IMR-90 (cell line): ENCODE data around the gene PPT2. TPM values are rescaled to one million over a fixed set of nuclear protein-coding genes. Genes with fewer than 3 reads are reported as not detected.

Source experiments
- ATAC-seq: fragments of 200-7000 bp; cut with Tn5 transposase; 2 replicates; pipeline ENCODE4 v1.9.1; 2020; ENCODE audit warnings: low read depth, mild to moderate bottlenecking, moderate library complexity
- BruUV-seq: library from RNA; stranded (reverse); fragments of 400-500 nt; replicated peaks from 2 replicates; lab custom pipeline; 2021; lab: Mats Ljungman, UMichigan
- CTCF ChIA-PET: fragments of 300-600 bp; formaldehyde crosslinking; extraction: SDS; loops from one replicate; lab custom pipeline; 2021; ENCODE audit warnings: antibody characterized with exemption; lab: Yijun Ruan, JAX
- POLR2A ChIA-PET: fragments of 300-600 bp; sonication (Branson Sonifier 250); formaldehyde crosslinking; loops from one replicate; lab custom pipeline; 2022; ENCODE audit warnings: antibody characterized with exemption; ENCODE audit not compliant: unreplicated experiment; lab: Charles Lee
- DNase-seq: peaks from one replicate; pipeline ENCODE4 v3.0.0; 2013
- H2AFZ ChIP-seq: replicated peaks from 2 replicates; pipeline ENCODE3; 2013; ENCODE audit warnings: low read length, mild to moderate bottlenecking; ENCODE audit not compliant: poor library complexity
- H2AK5ac ChIP-seq: 2 replicates; pipeline ENCODE4 v1.6.1; 2013; ENCODE audit warnings: low read depth, low read length, inconsistent platforms
- H2AK9ac ChIP-seq: replicated peaks from 2 replicates; pipeline ENCODE3; 2013; ENCODE audit warnings: mild to moderate bottlenecking, low read depth, low read length, moderate library complexity; ENCODE audit not compliant: poor library complexity
- H2BK120ac ChIP-seq: 2 replicates; pipeline ENCODE4 v1.6.1; 2013; ENCODE audit warnings: low read depth, low read length, inconsistent platforms
- H2BK15ac ChIP-seq: 3 replicates; pipeline ENCODE4 v1.6.1; 2013; ENCODE audit warnings: low read depth, low read length, inconsistent platforms
- H2BK20ac ChIP-seq: 2 replicates; pipeline ENCODE4 v1.6.1; 2013; ENCODE audit warnings: low read depth, mild to moderate bottlenecking, inconsistent platforms, low read length, moderate library complexity
- H2BK5ac ChIP-seq: 2 replicates; pipeline ENCODE4 v1.6.1; 2013; ENCODE audit warnings: mild to moderate bottlenecking, low read depth, low read length, inconsistent platforms; ENCODE audit not compliant: poor library complexity, severe bottlenecking
- H3K14ac ChIP-seq: replicated peaks from 2 replicates; pipeline ENCODE4 v1.6.1; 2013; ENCODE audit warnings: low read depth, low read length, inconsistent platforms
- H3K18ac ChIP-seq: 2 replicates; pipeline ENCODE4 v1.6.1; 2013; ENCODE audit warnings: low read depth, low read length, control low read depth
- H3K23ac ChIP-seq: 2 replicates; pipeline ENCODE4 v1.6.1; 2013; ENCODE audit warnings: low read depth, low read length, inconsistent platforms
- H3K27ac ChIP-seq: 2 replicates; pipeline ENCODE4 v1.5.1; 2013; ENCODE audit warnings: mild to moderate bottlenecking, control low read depth, low read length; ENCODE audit not compliant: insufficient read depth
- H3K27me3 ChIP-seq: 2 replicates; pipeline ENCODE4 v1.6.1; 2013; ENCODE audit warnings: low read length; ENCODE audit not compliant: control insufficient read depth, insufficient read depth
- H3K36me3 ChIP-seq: 2 replicates; pipeline ENCODE4 v1.6.1; 2013; ENCODE audit warnings: low read length, mixed read lengths; ENCODE audit not compliant: control insufficient read depth, insufficient read depth
- H3K4ac ChIP-seq: 2 replicates; pipeline ENCODE4 v1.6.1; 2013; ENCODE audit warnings: low read depth, low read length, inconsistent platforms
- H3K4me1 ChIP-seq: 2 replicates; pipeline ENCODE4 v1.6.1; 2013; ENCODE audit warnings: low read length, mixed read lengths; ENCODE audit not compliant: control insufficient read depth, insufficient read depth
- H3K4me2 ChIP-seq: 2 replicates; pipeline ENCODE4 v1.6.1; 2013; ENCODE audit warnings: low read depth, mild to moderate bottlenecking, control low read depth, low read length, moderate library complexity
- H3K4me3 ChIP-seq: 2 replicates; pipeline ENCODE4 v1.5.1; 2013; ENCODE audit warnings: low read depth, mild to moderate bottlenecking, control low read depth, low read length, moderate library complexity; ENCODE audit not compliant: insufficient read depth
- H3K56ac ChIP-seq: 2 replicates; pipeline ENCODE4 v1.6.1; 2013; ENCODE audit warnings: low read length, inconsistent platforms; ENCODE audit not compliant: insufficient read depth; ENCODE audit errors: extremely low read depth
- H3K79me1 ChIP-seq, 2 experiments: 2 replicates each; pipeline ENCODE4 v1.6.1; 2013; ENCODE audit warnings: low read length in 2 of 2, inconsistent platforms in 1 of 2, low read depth in 1 of 2
- H3K9ac ChIP-seq: 2 replicates; pipeline ENCODE4 v1.6.1; 2013; ENCODE audit warnings: low read depth, low read length, control low read depth
- H3K9me1 ChIP-seq: 2 replicates; pipeline ENCODE4 v1.6.1; 2013; ENCODE audit warnings: low read length, inconsistent platforms; ENCODE audit not compliant: insufficient read depth
- H3K9me3 ChIP-seq: 2 replicates; pipeline ENCODE4 v1.6.1; 2013; ENCODE audit warnings: low read length; ENCODE audit not compliant: control insufficient read depth, insufficient read depth
- H4K20me1 ChIP-seq: 2 replicates; pipeline ENCODE4 v1.6.1; 2013; ENCODE audit warnings: low read length, inconsistent platforms; ENCODE audit not compliant: insufficient read depth
- H4K5ac ChIP-seq: 2 replicates; pipeline ENCODE4 v1.6.1; 2013; ENCODE audit warnings: mild to moderate bottlenecking, low read depth, low read length, control low read depth
- H4K8ac ChIP-seq, 2 experiments: 2 replicates each; pipeline ENCODE4 v1.6.1; 2013; ENCODE audit warnings: low read depth in 2 of 2, low read length in 2 of 2, control low read depth in 1 of 2, inconsistent platforms in 1 of 2
- H4K91ac ChIP-seq: 2 replicates; pipeline ENCODE4 v1.6.1; 2013; ENCODE audit warnings: low read depth, low read length, inconsistent platforms; ENCODE audit not compliant: insufficient read depth
- CHD1 ChIP-seq: IDR thresholded peaks from 2 replicates; pipeline ENCODE4 v1.6.1; 2012; ENCODE audit warnings: low read depth, low read length, improper control_type of control experiment
- CTCF ChIP-seq: conservative IDR thresholded peaks from 2 replicates; pipeline ENCODE4 v1.5.1; 2012; ENCODE audit warnings: mild to moderate bottlenecking, low read depth, low read length, improper control_type of control experiment
- ELK1 ChIP-seq: fragments of 150-350 bp; IDR thresholded peaks from 2 replicates; pipeline ENCODE4 v1.6.1; 2016; ENCODE audit warnings: low read depth, mild to moderate bottlenecking, low read length, moderate library complexity, borderline replicate concordance
- MAFK ChIP-seq: IDR thresholded peaks from 2 replicates; pipeline ENCODE4 v1.6.1; 2012; ENCODE audit warnings: low read depth, low read length, improper control_type of control experiment
- MXI1 ChIP-seq: IDR thresholded peaks from 2 replicates; pipeline ENCODE4 v1.6.1; 2012; ENCODE audit warnings: low read depth, mild to moderate bottlenecking, low read length, moderate library complexity, borderline replicate concordance
- NFE2L2 ChIP-seq: fragments of 150-350 bp; IDR thresholded peaks from 2 replicates; pipeline ENCODE4 v1.6.1; 2016; ENCODE audit warnings: low read depth, mild to moderate bottlenecking, low read length
- POLR2A ChIP-seq: IDR thresholded peaks from 2 replicates; pipeline ENCODE4 v1.6.1; 2012; ENCODE audit warnings: mild to moderate bottlenecking, low read depth, low read length
- RAD21 ChIP-seq: IDR thresholded peaks from 2 replicates; pipeline ENCODE4 v1.6.1; 2012; ENCODE audit warnings: low read length, improper control_type of control experiment
- RFX5 ChIP-seq: IDR thresholded peaks from 2 replicates; pipeline ENCODE4 v1.8.0; 2012; ENCODE audit warnings: low read depth, mild to moderate bottlenecking, low read length, moderate library complexity
- SMC3 ChIP-seq: fragments of 150-350 bp; IDR thresholded peaks from 2 replicates; pipeline ENCODE4 v1.6.1; 2016; ENCODE audit warnings: low read depth, mild to moderate bottlenecking, antibody characterized with exemption, low read length, moderate library complexity
- WGBS, 2 experiments: methylation state at CpG; one replicate each; pipeline versions ENCODE4 v1.1.5 to v1.1.7; 2013; ENCODE audit warnings: missing lambda C conversion rate in 2 of 2; ENCODE audit not compliant: insufficient read length in 1 of 2; ENCODE audit errors: extremely low coverage in 2 of 2; 5-methylcytosine and 5-hydroxymethylcytosine counted together
- dilution Hi-C: fragments of 300-500 bp; cut with HindIII; formaldehyde crosslinking; loops from one replicate; pipeline ENCODE4 v1.14.3; 2018; ENCODE audit warnings: low sequenced_read_pairs; ENCODE audit not compliant: unreplicated experiment
- in situ Hi-C: fragments of 300-500 bp; cut with MboI; formaldehyde crosslinking; loops from 3 replicates; pipeline ENCODE4 v1.14.3; 2019; ENCODE audit warnings: low sequenced_read_pairs, inconsistent platforms, mixed read lengths
- intact Hi-C: fragments of 100-400 bp; cut with micrococcal nuclease; formaldehyde crosslinking; loops from 2 replicates; pipeline ENCODE4 v1.10.0; 2022
- polyA plus RNA-seq, 3 experiments: library from polyadenylated mRNA; depleted of rRNA; stranded (reverse); fragments of >200 nt; gene quantifications; 2 replicates each; pipeline ENCODE4 v1.2.3, GENCODE V29; 2012; ENCODE audit warnings: low replicate concordance in 1 of 3
- total RNA-seq: library from RNA; depleted of rRNA; stranded (reverse); fragments of >200 nt; gene quantifications from 2 replicates; pipeline ENCODE4 v1.2.3, GENCODE V29; 2012

PPT2 gene
- total and polyA plus RNA-seq, 2 of the 4 experiments (the other 2 are of a cell fraction) = 3.2 to 16.2 TPM

GRCh38 chr6:32123681-32124080, 30.3 kb upstream of the PPT2 start:
- TF ChIP-seq POLR2A (no peak), MAFK (no peak), RAD21 (no peak), ELK1 (no peak), SMC3 (no peak), CHD1 (no peak), NFE2L2 (no peak), CTCF (no peak), MXI1 (no peak), RFX5 (no peak)
- H3K36me3 ChIP-seq = peaks cover 24% of the 10 kb centered on the region; the same call in 1 of the 2 replicates
- H2AK5ac ChIP-seq = no peak overlapping the region
- no peak overlapping the region for H4K8ac ChIP-seq
- H4K20me1 ChIP-seq = no peaks in the 10 kb centered on the region; the same call in 1 of the 2 replicates
- POLR2A ChIA-PET = no interaction called here
- H2BK20ac ChIP-seq = no peak overlapping the region
- in situ Hi-C loops = no loop called here
- intact Hi-C loops = no loop called here
- no peak overlapping the region for H3K9ac ChIP-seq
- no peak overlapping the region for H3K14ac ChIP-seq
- CTCF ChIA-PET = no interaction called here
- no peak overlapping the region for H4K5ac ChIP-seq
- no peak overlapping the region for H3K4ac ChIP-seq
- H3K79me1 ChIP-seq = peaks cover 20 to 44% of the 10 kb centered on the region in 2 experiments
- no CpG with 5 or more reads among the region's 4 CpGs for WGBS, 2 experiments
- peaks cover 7% of the 10 kb centered on the region for H3K4me1 ChIP-seq
- no peak overlapping the region for H2BK120ac ChIP-seq
- no TSS peak for BruUV-seq
- no peak overlapping the region for H2BK5ac ChIP-seq
- no peak overlapping the region for H3K23ac ChIP-seq
- no peak overlapping the region for H3K4me2 ChIP-seq
- ATAC-seq = no peak
- dilution Hi-C loops = no loop called here
- no peak overlapping the region for H3K56ac ChIP-seq
- DNase-seq = no peak
- no peak overlapping the region for H3K27ac ChIP-seq
- no peaks in the 10 kb centered on the region for H3K27me3 ChIP-seq
- no peak overlapping the region for H3K4me3 ChIP-seq
- no peak overlapping the region for H2AFZ ChIP-seq
- no peak overlapping the region for H2AK9ac ChIP-seq
- H3K9me1 ChIP-seq = peaks cover 6% of the 10 kb centered on the region; the same call in 1 of the 2 replicates
- H3K9me3 ChIP-seq = no peaks in the 10 kb centered on the region
- no peak overlapping the region for H2BK15ac ChIP-seq
- H3K18ac ChIP-seq = no peak overlapping the region
- no peak overlapping the region for H4K91ac ChIP-seq
